B cell (primary cell): ENCODE data around the gene PAGE3. TPM values are rescaled to one million over a fixed set of nuclear protein-coding genes. Genes with fewer than 3 reads are reported as not detected.

Source experiments
- ATAC-seq: fragments of 200-7000 bp; cut with Tn5 transposase; one replicate; pipeline ENCODE4 v1.10.0; 2021; ENCODE audit warnings: low read depth, mild to moderate bottlenecking, moderate number of reproducible peaks, moderate library complexity
- CTCF ChIA-PET: fragments of 350-600 bp; sonication (Branson Sonifier 250); formaldehyde crosslinking; loops from one replicate; lab custom pipeline; 2021; ENCODE audit warnings: antibody characterized with exemption, inconsistent platforms; lab: Charles Lee
- POLR2A ChIA-PET: fragments of 350-600 bp; sonication (Branson Sonifier 250); formaldehyde crosslinking; loops from one replicate; lab custom pipeline; 2021; ENCODE audit warnings: antibody characterized with exemption; lab: Charles Lee
- DNase-seq: peaks from one replicate; pipeline ENCODE4 v3.0.0; 2013
- H2AFZ ChIP-seq: 2 replicates; pipeline ENCODE4 v1.6.1; 2012; ENCODE audit warnings: mild to moderate bottlenecking, low read depth, low read length; ENCODE audit not compliant: insufficient read depth, poor library complexity, severe bottlenecking
- H3K27ac ChIP-seq, 2 donors: 1 replicate in 1 of 2; 2 replicates in 1 of 2; pipeline ENCODE4 v1.5.1; 2012 to 2013; ENCODE audit warnings: low read length in 2 of 2, mild to moderate bottlenecking in 2 of 2, moderate library complexity in 1 of 2
- H3K27me3 ChIP-seq, 4 experiments: fragments of 200-600 bp in 1 of 4; sonication (generic) in 1 of 4; replicated peaks in 1 of 4; 1 replicate in 2 of 4; 2 replicates in 2 of 4; pipeline versions ENCODE4 v1.6.1 to v1.7.0; 2013 to 2016; ENCODE audit warnings: low read length in 3 of 4, mild to moderate bottlenecking in 2 of 4, mixed read lengths in 1 of 4, moderate library complexity in 1 of 4; ENCODE audit not compliant: insufficient read depth in 4 of 4, control insufficient read depth in 3 of 4; ENCODE audit errors: control extremely low read depth in 1 of 4
- H3K36me3 ChIP-seq, 2 experiments: replicated peaks in 1 of 2; 1 replicate in 1 of 2; 2 replicates in 1 of 2; pipeline versions ENCODE4 v1.6.1 to v1.7.1; 2013; ENCODE audit warnings: low read length in 1 of 2; ENCODE audit not compliant: insufficient read depth in 2 of 2, control insufficient read depth in 1 of 2; ENCODE audit errors: control extremely low read depth in 1 of 2, extremely low read depth in 1 of 2
- H3K4me1 ChIP-seq, 2 donors: fragments of 200-600 bp in 1 of 2; sonication (generic) in 1 of 2; 1 replicate in 1 of 2; 2 replicates in 1 of 2; pipeline versions ENCODE4 v1.5.1 to v1.6.1; 2013 to 2017; ENCODE audit warnings: low read length in 2 of 2; ENCODE audit not compliant: control insufficient read depth in 2 of 2, insufficient read depth in 2 of 2
- H3K4me2 ChIP-seq: replicated peaks from 2 replicates; pipeline ENCODE3; 2012; ENCODE audit warnings: mild to moderate bottlenecking, low read depth, low read length; ENCODE audit not compliant: poor library complexity, severe bottlenecking
- H3K4me3 ChIP-seq, 5 experiments: fragments of 200-600 bp in 1 of 5; sonication (generic) in 1 of 5; 1 replicate in 3 of 5; 2 replicates in 2 of 5; pipeline versions ENCODE4 v1.5.1 to v1.7.0; 2011 to 2016; ENCODE audit warnings: low read length in 4 of 5, mild to moderate bottlenecking in 4 of 5, low read depth in 2 of 5, control low read depth in 1 of 5, moderate library complexity in 1 of 5; ENCODE audit not compliant: insufficient read depth in 1 of 5; ENCODE audit errors: control extremely low read depth in 1 of 5, extremely low read depth in 1 of 5
- H3K79me2 ChIP-seq: fragments of 200-600 bp; sonication (generic); one replicate; pipeline ENCODE4 v1.6.0; 2016; ENCODE audit warnings: low read length; ENCODE audit not compliant: control insufficient read depth, insufficient read depth
- H3K9ac ChIP-seq: fragments of 200-600 bp; sonication (generic); 2 replicates; pipeline ENCODE4 v1.6.1; 2017; ENCODE audit warnings: mild to moderate bottlenecking, low read length, moderate library complexity
- H3K9me3 ChIP-seq, 3 donors: one replicate each; pipeline versions ENCODE4 v1.6.1 to v1.7.1; 2013; ENCODE audit warnings: low read length in 2 of 3; ENCODE audit not compliant: control insufficient read depth in 2 of 3, insufficient read depth in 1 of 3; ENCODE audit errors: control extremely low read depth in 1 of 3
- H4K20me1 ChIP-seq: 2 replicates; pipeline ENCODE4 v1.6.0; 2012; ENCODE audit warnings: mild to moderate bottlenecking, low read length; ENCODE audit not compliant: insufficient read depth, control insufficient read depth, poor library complexity, severe bottlenecking
- H3K27ac Mint-ChIP-seq: one replicate; pipeline ENCODE4 v1.8.0; 2021; ENCODE audit warnings: mixed read lengths
- H3K27me3 Mint-ChIP-seq: one replicate; pipeline ENCODE4 v1.8.0; 2021; ENCODE audit warnings: mixed read lengths
- H3K4me1 Mint-ChIP-seq: one replicate; pipeline ENCODE4 v1.8.0; 2021; ENCODE audit warnings: mixed read lengths
- H3K4me3 Mint-ChIP-seq: one replicate; pipeline ENCODE4 v1.8.0; 2021; ENCODE audit warnings: mixed read lengths
- H3K9me3 Mint-ChIP-seq: one replicate; pipeline ENCODE4 v1.8.0; 2022; ENCODE audit warnings: mixed read lengths; ENCODE audit not compliant: insufficient read depth
- EZH2 ChIP-seq: IDR thresholded peaks from 2 replicates; pipeline ENCODE4 v1.6.1; 2012; ENCODE audit warnings: borderline replicate concordance, low read depth, mild to moderate bottlenecking, moderate library complexity, low read length; ENCODE audit not compliant: insufficient read depth, poor library complexity, severe bottlenecking
- WGBS: methylation state at CpG from one replicate; pipeline ENCODE4 v1.1.5; 2013; ENCODE audit warnings: missing lambda C conversion rate; ENCODE audit not compliant: insufficient coverage; 5-methylcytosine and 5-hydroxymethylcytosine counted together
- intact Hi-C: fragments of 100-400 bp; cut with micrococcal nuclease; formaldehyde crosslinking; loops from one replicate; pipeline ENCODE4 v1.10.0; 2022
- polyA minus RNA-seq: library from RNA; depleted of rRNA, polyadenylated mRNA; stranded (reverse); fragments of >200 nt; gene quantifications from 2 replicates; pipeline ENCODE4 v1.2.3, GENCODE V29; 2012
- polyA plus RNA-seq: library from polyadenylated mRNA; depleted of rRNA; stranded (reverse); fragments of >200 nt; gene quantifications from 2 replicates; pipeline ENCODE4 v1.2.3, GENCODE V29; 2012
- total RNA-seq, 2 donors: library from RNA; stranded (reverse); fragments of 120-200 nt in 1 of 2; gene quantifications; 1 replicate in 1 of 2; 2 replicates in 1 of 2; pipeline versions ENCODE4 v1.2.3 to v1.2.4, GENCODE V29; 2013 to 2022
- TF ChIP-seq, protein P1 (sequence below): fragments of 200-600 bp; IDR thresholded peaks from one replicate; pipeline ENCODE4 v1.8.0; 2022; ENCODE audit warnings: antibody characterized with exemption, mild to moderate bottlenecking

Gene PAGE3, protein sequence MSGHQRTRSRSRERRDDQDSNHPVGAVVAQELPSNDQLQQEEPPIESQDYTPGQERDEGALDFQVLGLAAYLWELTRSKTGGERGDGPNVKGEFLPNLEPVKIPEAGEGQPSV
- total RNA-seq (not detected in 2 replicates), polyA plus RNA-seq (not detected in 2 replicates), polyA minus RNA-seq (not detected in 2 replicates)
- not detected for total RNA-seq (2013)

DNA sequence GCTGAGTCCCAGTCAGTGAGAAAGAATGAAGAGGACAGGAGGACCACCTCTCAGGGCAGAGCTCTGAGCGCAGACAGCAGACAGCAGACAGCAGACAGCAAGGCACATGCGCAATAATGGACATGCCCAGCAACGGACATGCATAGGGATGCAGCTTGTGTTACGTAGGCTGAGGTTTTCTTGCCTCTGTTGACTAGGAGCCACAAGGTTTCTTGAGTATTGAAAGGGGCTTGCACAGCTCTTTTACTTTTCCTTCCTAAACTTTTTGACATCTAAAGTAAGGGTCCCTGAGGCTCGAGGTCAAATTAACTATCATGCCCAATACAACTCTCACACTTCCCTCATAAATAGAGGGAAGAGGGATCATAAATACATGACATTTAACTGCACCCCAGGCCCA is at the start of gene PAGE3:
Gene PAGE3, minus strand, starts transcription at position 101 of the 400 bp plus-strand sequence. CDS start 1,013 bp downstream, outside the sequence.
- Histone ChIP-seq H3K9ac (no peak within 1 kb of the TSS), H3K27ac (no peak within 1 kb of the TSS), H4K20me1 (no peaks in the 10 kb centered on the region), H3K36me3 (no peaks in the 10 kb centered on the region), H3K4me2 (no peak within 1 kb of the TSS), H3K79me2 (no peaks in the 10 kb centered on the region), H3K9me3 (no peaks in the 10 kb centered on the region), H3K4me1 (no peaks in the 10 kb centered on the region), H2AFZ (no peak within 1 kb of the TSS), H3K4me3 (no peak within 1 kb of the TSS), H3K27me3 (no peaks in the 10 kb centered on the region)
- no peaks in the 10 kb centered on the region for H3K4me1 Mint-ChIP-seq
- ATAC-seq, result no peak
- no peaks in the 10 kb centered on the region for H3K9me3 Mint-ChIP-seq
- 96% methylated on average over 3 of the region's 5 CpGs for WGBS
- intact Hi-C loops, result no loop called here
- no peaks in the 10 kb centered on the region for H3K27me3 Mint-ChIP-seq
- no peak within 1 kb of the TSS for H3K27ac Mint-ChIP-seq
- TF ChIP-seq, protein P1, sequence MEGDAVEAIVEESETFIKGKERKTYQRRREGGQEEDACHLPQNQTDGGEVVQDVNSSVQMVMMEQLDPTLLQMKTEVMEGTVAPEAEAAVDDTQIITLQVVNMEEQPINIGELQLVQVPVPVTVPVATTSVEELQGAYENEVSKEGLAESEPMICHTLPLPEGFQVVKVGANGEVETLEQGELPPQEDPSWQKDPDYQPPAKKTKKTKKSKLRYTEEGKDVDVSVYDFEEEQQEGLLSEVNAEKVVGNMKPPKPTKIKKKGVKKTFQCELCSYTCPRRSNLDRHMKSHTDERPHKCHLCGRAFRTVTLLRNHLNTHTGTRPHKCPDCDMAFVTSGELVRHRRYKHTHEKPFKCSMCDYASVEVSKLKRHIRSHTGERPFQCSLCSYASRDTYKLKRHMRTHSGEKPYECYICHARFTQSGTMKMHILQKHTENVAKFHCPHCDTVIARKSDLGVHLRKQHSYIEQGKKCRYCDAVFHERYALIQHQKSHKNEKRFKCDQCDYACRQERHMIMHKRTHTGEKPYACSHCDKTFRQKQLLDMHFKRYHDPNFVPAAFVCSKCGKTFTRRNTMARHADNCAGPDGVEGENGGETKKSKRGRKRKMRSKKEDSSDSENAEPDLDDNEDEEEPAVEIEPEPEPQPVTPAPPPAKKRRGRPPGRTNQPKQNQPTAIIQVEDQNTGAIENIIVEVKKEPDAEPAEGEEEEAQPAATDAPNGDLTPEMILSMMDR, result no peak
- TF ChIP-seq EZH2, result no peak
- ChIA-PET POLR2A (no interaction called here), CTCF (no interaction called here)
- H3K4me3 Mint-ChIP-seq, result no peak within 1 kb of the TSS
- no peak for DNase-seq

DNA sequence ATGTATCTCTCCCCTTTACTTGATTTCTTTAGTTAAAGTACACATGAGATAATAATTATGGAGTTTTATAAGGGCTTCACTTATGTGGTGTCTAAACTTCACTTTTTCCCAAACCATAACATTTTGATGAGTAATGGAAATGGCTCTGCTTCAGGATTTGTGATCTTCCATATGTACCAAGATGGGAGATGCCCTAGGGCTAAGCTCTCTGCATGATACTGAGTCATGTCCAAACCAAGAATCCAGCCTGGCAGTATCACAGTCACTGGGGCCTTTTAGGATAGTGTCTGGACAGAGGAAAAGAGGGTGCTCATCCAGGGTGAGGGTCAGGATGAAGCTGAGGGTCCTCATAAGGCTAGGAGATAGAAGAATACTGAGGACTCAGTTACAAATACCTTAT is 47.9 kb upstream of the PAGE3 start:
- no peaks in the 10 kb centered on the region for H3K9me3 Mint-ChIP-seq
- DNase-seq, result no peak
- Histone ChIP-seq H4K20me1 (no peaks in the 10 kb centered on the region), H3K27me3 (no peaks in the 10 kb centered on the region), H3K9ac (no peak overlapping the region), H3K9me3 (no peaks in the 10 kb centered on the region), H3K4me3 (no peak overlapping the region), H2AFZ (no peak overlapping the region), H3K4me1 (no peaks in the 10 kb centered on the region), H3K36me3 (no peaks in the 10 kb centered on the region), H3K27ac (no peak overlapping the region), H3K4me2 (no peak overlapping the region), H3K79me2 (no peaks in the 10 kb centered on the region)
- intact Hi-C loops, result no loop called here
- no peaks in the 10 kb centered on the region for H3K4me1 Mint-ChIP-seq
- CTCF ChIA-PET, result no interaction called here
- no peak for ATAC-seq
- no peak overlapping the region for H3K27ac Mint-ChIP-seq
- POLR2A ChIA-PET, result no interaction called here
- H3K4me3 Mint-ChIP-seq, result no peak overlapping the region
- H3K27me3 Mint-ChIP-seq, result peaks cover 6% of the 10 kb centered on the region
- no peak for TF ChIP-seq EZH2
- TF ChIP-seq, protein P1, result no peak
